ENCODE data around the gene NYAP1.

DNA sequence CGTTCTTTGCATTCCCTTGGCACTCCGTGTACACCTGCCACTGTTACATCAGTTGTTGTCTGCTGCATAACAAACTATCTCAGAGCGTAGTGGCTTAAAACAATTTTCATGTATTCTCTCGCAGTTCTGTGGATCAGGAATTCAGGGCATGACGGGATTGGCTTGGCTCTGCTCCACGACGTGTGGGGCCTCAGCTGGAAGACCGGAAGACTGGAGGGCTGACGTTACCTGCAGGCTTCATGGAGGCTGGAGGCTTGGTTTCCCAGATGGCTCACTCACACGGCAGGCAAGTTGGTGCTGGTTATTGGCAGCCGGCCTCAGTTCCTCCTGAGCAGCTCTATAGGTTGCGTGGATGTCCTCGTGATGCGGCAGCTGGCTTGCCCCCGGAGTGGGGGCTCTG, 25.5 kb downstream of the NYAP1 start:
- peak in 1 of 2 donors; percentile 44 for TF ChIP-seq EP300 (IDR thresholded peaks at IDR 0.05)
- TF ChIP-seq POLR2A (IDR thresholded peaks at IDR 0.05): no peak
- TF ChIP-seq, protein P1, sequence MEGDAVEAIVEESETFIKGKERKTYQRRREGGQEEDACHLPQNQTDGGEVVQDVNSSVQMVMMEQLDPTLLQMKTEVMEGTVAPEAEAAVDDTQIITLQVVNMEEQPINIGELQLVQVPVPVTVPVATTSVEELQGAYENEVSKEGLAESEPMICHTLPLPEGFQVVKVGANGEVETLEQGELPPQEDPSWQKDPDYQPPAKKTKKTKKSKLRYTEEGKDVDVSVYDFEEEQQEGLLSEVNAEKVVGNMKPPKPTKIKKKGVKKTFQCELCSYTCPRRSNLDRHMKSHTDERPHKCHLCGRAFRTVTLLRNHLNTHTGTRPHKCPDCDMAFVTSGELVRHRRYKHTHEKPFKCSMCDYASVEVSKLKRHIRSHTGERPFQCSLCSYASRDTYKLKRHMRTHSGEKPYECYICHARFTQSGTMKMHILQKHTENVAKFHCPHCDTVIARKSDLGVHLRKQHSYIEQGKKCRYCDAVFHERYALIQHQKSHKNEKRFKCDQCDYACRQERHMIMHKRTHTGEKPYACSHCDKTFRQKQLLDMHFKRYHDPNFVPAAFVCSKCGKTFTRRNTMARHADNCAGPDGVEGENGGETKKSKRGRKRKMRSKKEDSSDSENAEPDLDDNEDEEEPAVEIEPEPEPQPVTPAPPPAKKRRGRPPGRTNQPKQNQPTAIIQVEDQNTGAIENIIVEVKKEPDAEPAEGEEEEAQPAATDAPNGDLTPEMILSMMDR (IDR thresholded peaks at IDR 0.05): no peak
